Measurements from ENCODE around the gene TMEM255B. TPM values are rescaled to one million over a fixed set of nuclear protein-coding genes. Genes with fewer than 3 reads are reported as not detected.

TMEM255B gene
- total RNA-seq, 1 experiment from 2014 or later: 4.7 TPM

- TF ChIP-seq E2F4 (CRISPR knock-in tag; IDR thresholded peaks at IDR 0.05; ENCODE audit: borderline replicate concordance, low read depth) (no peak), SOX15 (CRISPR knock-in tag; IDR thresholded peaks at IDR 0.05) (no peak), IRF1 (CRISPR knock-in tag; IDR thresholded peaks at IDR 0.05) (no peak), MAX (CRISPR knock-in tag; IDR thresholded peaks at IDR 0.05) (no peak), MXD4 (CRISPR knock-in tag; IDR thresholded peaks at IDR 0.05; ENCODE audit: borderline replicate concordance) (no peak), IRF2 (CRISPR knock-in tag; IDR thresholded peaks at IDR 0.05; ENCODE audit: borderline replicate concordance, low read depth) (no peak), ATF1 (CRISPR knock-in tag; IDR thresholded peaks at IDR 0.05) (no peak)
Measured at GRCh38 chr13:113783200-113783881, 24.3 kb downstream of the TMEM255B start (continued).

- Mint-ChIP-seq H3K9me3 (no peaks in the 10 kb centered on the region; the same call in none of the 2 replicates), H3K27ac (no peak overlapping the region), H3K27me3 (ENCODE audit: low read depth) (peaks cover 5% of the 10 kb centered on the region), H3K4me1 (peaks cover 13% of the 10 kb centered on the region), H3K4me3 (no peak overlapping the region), H3K36me3 (peaks cover 20% of the 10 kb centered on the region)
- ChIA-PET CTCF (no interaction called here), POLR2A (no interaction called here)
- no peak for DNase-seq (ENCODE audit: low spot score)
- ATAC-seq: no peak
- no peak for TF ChIP-seq GRHL2 (CRISPR knock-in tag; IDR thresholded peaks at IDR 0.05; ENCODE audit: insufficient replicate concordance, severe bottlenecking)
- no peak for TF ChIP-seq ERG (CRISPR knock-in tag; IDR thresholded peaks at IDR 0.05)
- TF ChIP-seq NR1H2 (CRISPR knock-in tag; IDR thresholded peaks at IDR 0.05): no peak
- TF ChIP-seq ZBTB43 (CRISPR knock-in tag; IDR thresholded peaks at IDR 0.05): no peak
- no peak for TF ChIP-seq PREB (CRISPR knock-in tag; IDR thresholded peaks at IDR 0.05; ENCODE audit: borderline replicate concordance)
- TF ChIP-seq ARID4B (CRISPR knock-in tag; IDR thresholded peaks at IDR 0.05; ENCODE audit: borderline replicate concordance): no peak
- no peak for TF ChIP-seq CDX4 (CRISPR knock-in tag; IDR thresholded peaks at IDR 0.05; ENCODE audit: borderline replicate concordance)
- TF ChIP-seq GABPB1 (CRISPR knock-in tag; IDR thresholded peaks at IDR 0.05): no peak
- no peak for TF ChIP-seq E2F4 (CRISPR knock-in tag; IDR thresholded peaks at IDR 0.05; ENCODE audit: borderline replicate concordance, low read depth)
- no peak for TF ChIP-seq ZNF121 (CRISPR knock-in tag; IDR thresholded peaks at IDR 0.05)
- TF ChIP-seq JAZF1 (CRISPR knock-in tag; IDR thresholded peaks at IDR 0.05): no peak
- TF ChIP-seq TEAD4 (CRISPR knock-in tag; IDR thresholded peaks at IDR 0.05): no peak
- TF ChIP-seq FOXP1 (CRISPR knock-in tag; IDR thresholded peaks at IDR 0.05; ENCODE audit: borderline replicate concordance): no peak
- no peak for TF ChIP-seq SMAD3 (CRISPR knock-in tag; IDR thresholded peaks at IDR 0.05; ENCODE audit: borderline replicate concordance)
- no peak for TF ChIP-seq HMGA2 (CRISPR knock-in tag; IDR thresholded peaks at IDR 0.05)
Measured at GRCh38 chr13:113783966-113784644, 25.1 kb downstream of the TMEM255B start.
